GM06990 (cell line): ENCODE data around the gene GORASP1.

Experiments used
- DNase-seq: peaks from one replicate; pipeline ENCODE4 v3.0.0-alpha.2; 2011; ENCODE audit not compliant: insufficient read length; ENCODE audit errors: extremely low read depth
- H3K27me3 ChIP-seq: replicated peaks from 2 replicates; pipeline ENCODE4 v1.6.0; 2011; ENCODE audit warnings: low read length; ENCODE audit not compliant: control insufficient read depth, insufficient read depth
- H3K36me3 ChIP-seq: 2 replicates; pipeline ENCODE4 v1.5.1; 2011; ENCODE audit warnings: low read length; ENCODE audit not compliant: control insufficient read depth, insufficient read depth
- H3K4me3 ChIP-seq: replicated peaks from 2 replicates; pipeline ENCODE4 v1.5.1; 2011; ENCODE audit warnings: low read depth, mild to moderate bottlenecking, control low read depth, low read length
- TF ChIP-seq, protein P1 (sequence below): IDR thresholded peaks from 2 replicates; pipeline ENCODE4 v1.5.1; 2011; ENCODE audit warnings: low read length, control low read depth, mild to moderate bottlenecking, inconsistent platforms; ENCODE audit not compliant: insufficient read depth, poor library complexity, severe bottlenecking

GORASP1 gene

GRCh38 chr3:39150148-39150802 is 42.8 kb upstream of the GORASP1 start:
- no peaks in the 10 kb centered on the region for H3K36me3 ChIP-seq
- DNase-seq: no peak
- no peaks in the 10 kb centered on the region for H3K27me3 ChIP-seq
- TF ChIP-seq, protein P1, sequence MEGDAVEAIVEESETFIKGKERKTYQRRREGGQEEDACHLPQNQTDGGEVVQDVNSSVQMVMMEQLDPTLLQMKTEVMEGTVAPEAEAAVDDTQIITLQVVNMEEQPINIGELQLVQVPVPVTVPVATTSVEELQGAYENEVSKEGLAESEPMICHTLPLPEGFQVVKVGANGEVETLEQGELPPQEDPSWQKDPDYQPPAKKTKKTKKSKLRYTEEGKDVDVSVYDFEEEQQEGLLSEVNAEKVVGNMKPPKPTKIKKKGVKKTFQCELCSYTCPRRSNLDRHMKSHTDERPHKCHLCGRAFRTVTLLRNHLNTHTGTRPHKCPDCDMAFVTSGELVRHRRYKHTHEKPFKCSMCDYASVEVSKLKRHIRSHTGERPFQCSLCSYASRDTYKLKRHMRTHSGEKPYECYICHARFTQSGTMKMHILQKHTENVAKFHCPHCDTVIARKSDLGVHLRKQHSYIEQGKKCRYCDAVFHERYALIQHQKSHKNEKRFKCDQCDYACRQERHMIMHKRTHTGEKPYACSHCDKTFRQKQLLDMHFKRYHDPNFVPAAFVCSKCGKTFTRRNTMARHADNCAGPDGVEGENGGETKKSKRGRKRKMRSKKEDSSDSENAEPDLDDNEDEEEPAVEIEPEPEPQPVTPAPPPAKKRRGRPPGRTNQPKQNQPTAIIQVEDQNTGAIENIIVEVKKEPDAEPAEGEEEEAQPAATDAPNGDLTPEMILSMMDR: no peak
- peak overlapping the region; percentile 85 for H3K4me3 ChIP-seq

- Histone ChIP-seq H3K36me3 (peaks cover 2% of the 10 kb centered on the region), H3K27me3 (no peaks in the 10 kb centered on the region), H3K4me3 (no peak overlapping the region)
- TF ChIP-seq, protein P1: no peak
- no peak for DNase-seq
Measured at GRCh38 chr3:39149498-39150147, 42.2 kb upstream of the GORASP1 start.

GRCh38 chr3:39149059-39149455 is 41.6 kb upstream of the GORASP1 start:
- no peak overlapping the region for H3K4me3 ChIP-seq
- DNase-seq: no peak
- TF ChIP-seq, protein P1: no peak
- peaks cover 3% of the 10 kb centered on the region for H3K36me3 ChIP-seq
- H3K27me3 ChIP-seq: no peaks in the 10 kb centered on the region

- Histone ChIP-seq H3K4me3 (peak overlapping the region; percentile 68; the same call in 1 of the 2 replicates), H3K36me3 (peaks cover 8% of the 10 kb centered on the region), H3K27me3 (no peaks in the 10 kb centered on the region)
- TF ChIP-seq, protein P1: no peak
- DNase-seq: no peak
Measured at GRCh38 chr3:39148435-39149058, 41.1 kb upstream of the GORASP1 start.

DNA sequence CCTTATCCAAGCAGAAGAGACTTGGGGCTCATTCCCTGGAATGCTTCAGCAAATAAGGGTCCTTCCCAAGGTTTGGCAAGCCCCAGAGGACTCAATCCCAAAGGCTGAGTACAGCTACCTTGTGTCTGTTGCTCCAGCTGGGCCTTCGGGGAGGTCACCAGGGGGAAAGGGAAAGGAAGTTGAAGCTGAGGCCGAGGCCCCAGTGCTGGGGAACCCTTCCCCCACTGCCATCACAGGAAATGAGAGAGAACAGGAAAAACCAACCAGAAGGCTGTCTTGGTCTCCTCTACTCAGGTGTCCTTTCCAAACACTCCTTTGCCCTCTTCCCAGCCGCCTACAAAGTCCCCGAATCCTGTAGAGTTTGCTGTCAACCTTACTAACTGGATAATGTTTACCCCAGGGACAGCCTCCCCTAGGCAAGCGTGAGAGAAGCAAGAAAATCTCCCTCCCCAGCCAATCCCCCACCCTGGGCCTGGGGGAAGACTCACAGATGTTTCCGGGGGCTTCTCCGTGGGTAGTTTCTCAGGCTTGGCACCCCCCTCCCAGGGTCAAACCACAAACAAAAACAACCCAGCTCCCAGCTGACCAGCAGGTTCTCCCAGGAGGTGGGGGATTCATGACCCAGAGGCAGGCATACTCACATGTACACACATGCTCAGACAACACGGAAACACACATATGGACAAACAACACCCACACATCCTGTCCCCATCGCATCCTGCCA is 40.4 kb upstream of the GORASP1 start:
- DNase-seq: peak; percentile 76
- Histone ChIP-seq H3K36me3 (peaks cover 14% of the 10 kb centered on the region), H3K27me3 (no peaks in the 10 kb centered on the region), H3K4me3 (peak overlapping the region; percentile 68)
- TF ChIP-seq, protein P1: no peak
